GM18511 (cell line): ENCODE data around the gene DLG2.
"Not testable (repeated sequence)": the region's sequence is repeated elsewhere in the genome, so short reads cannot be mapped to it uniquely, and the experiment has no call there.

Experiments
- ATAC-seq: cut with Tn5 transposase; IDR thresholded peaks from one replicate; pipeline ENCODE4 v1.9.1; 2021; ENCODE audit warnings: mild to moderate bottlenecking, moderate library complexity; ENCODE audit not compliant: unreplicated experiment

Gene DLG2

DNA sequence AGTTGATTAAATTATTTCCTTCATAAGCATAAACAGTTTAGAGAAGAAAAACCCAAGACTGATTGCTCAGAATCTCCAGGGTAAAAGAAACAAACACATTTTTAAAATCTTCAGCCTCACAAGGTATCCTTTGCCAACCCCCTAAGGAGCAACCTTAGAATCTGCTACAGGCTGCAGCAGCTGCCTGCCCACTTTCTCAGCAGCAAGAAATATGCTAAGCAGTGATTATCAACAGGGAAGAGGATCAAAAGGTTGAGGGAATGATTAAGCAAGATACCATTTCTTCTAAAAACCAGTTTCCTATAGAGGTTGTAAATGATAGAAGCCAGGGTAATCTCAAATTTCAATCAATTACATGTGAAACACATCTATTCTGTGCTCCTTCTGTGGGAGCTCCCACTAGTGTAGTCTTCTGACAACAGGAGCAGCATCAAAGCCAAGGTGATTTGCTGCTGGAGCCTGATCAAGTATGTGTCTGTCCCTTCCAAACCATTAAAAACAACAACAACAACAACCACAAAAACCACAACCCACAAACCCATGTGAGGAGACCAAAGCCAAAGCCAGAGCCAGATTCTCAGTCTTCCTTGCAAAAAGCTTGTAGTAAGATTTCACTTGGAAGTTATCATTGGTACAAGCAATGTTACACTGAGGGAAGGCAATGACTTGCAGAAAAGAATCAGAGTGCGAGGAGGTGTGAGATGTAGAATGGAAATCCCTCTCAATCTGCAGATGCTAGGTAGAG lies 761.2 kb downstream of the DLG2 start:
- no peak for ATAC-seq

DNA sequence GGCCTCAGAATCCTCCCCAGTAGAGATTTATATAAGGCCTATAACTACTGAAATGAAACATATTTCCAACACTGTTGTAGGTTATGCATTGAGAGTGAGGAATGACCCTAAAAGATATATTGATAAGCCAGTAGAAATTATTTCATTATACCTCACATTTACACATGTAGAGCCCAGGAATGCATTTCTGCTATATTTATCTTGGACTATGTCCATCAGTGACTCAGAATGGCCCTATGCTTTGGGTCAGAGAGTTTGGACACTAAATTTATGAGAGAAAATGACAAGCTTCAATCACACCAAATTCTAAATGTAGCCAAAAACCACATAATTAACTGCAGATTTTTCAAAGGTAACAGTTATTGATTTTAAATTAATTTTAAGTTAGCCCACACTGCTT lies 761.9 kb downstream of the DLG2 start:
- ATAC-seq: no peak

DNA sequence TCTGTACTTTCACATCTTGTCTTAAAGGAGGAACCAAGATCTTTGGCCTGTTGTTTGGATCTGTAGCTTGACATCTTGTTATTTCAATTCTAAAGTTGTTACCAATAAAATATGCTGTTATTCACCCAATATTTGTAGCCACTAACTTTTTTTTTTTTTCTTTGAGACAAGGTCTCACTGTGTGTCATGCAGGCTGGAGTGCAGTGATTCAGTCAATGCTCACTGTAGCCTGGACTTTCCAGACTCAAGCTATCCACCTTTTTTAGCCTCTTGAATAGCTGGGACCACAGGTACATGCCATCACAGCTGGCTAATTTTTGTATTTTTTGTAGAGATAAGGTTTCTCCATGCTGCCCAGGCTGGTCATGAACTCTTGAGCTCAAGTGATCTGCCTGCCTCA lies 769.4 kb downstream of the DLG2 start:
- no peak for ATAC-seq

DNA sequence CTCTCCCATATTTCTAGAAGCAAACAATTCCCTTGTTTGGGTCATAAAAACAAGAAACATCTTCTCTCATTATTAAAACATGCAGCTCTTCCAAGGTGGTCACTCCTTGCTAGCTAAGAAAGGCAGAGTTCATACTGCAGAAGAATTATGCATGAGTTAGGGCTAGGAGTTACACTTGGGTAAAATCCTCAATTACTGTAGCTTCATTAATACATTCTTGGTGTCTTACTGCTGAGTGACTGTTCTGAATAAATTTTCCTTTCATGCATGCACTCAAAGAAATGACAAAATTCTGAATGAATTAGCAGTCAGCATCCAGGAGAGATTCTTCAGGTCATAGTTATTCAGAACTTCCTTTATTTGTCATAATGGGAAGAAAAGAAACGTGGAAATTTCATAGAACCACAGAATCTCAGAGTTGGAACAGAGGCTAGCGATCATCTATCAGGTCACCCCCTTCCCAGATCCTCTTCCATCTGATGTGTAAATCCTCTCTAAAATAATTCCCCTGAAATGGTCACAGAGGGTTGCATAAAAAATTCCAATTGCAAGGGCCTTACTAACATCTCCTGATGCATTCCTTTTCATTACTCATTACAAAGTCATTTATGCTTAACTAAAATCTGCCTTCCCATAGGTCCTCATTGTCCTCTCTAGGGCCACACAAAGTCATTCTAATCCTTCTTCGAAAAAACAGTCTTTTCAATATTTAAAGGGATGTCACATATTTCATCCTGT lies 771.5 kb downstream of the DLG2 start:
- ATAC-seq: no peak

DNA sequence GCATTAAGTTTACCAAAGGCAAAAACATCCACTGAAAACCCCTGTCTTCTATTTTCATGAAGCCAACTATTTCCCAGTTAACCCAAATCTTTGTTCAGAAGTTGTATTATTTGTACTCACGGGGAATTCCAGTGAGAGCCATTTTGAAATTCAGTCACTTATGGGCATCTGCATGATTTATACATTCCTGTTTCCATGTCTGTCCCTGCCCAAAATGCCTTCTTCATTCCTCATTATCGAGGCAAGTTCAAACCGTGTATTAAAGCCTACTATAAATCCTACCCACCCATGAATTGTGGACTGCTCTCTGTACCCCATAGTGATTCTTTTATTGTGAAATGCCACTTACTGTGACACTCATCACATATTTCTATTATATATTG lies 772.7 kb downstream of the DLG2 start:
- no peak for ATAC-seq

DNA sequence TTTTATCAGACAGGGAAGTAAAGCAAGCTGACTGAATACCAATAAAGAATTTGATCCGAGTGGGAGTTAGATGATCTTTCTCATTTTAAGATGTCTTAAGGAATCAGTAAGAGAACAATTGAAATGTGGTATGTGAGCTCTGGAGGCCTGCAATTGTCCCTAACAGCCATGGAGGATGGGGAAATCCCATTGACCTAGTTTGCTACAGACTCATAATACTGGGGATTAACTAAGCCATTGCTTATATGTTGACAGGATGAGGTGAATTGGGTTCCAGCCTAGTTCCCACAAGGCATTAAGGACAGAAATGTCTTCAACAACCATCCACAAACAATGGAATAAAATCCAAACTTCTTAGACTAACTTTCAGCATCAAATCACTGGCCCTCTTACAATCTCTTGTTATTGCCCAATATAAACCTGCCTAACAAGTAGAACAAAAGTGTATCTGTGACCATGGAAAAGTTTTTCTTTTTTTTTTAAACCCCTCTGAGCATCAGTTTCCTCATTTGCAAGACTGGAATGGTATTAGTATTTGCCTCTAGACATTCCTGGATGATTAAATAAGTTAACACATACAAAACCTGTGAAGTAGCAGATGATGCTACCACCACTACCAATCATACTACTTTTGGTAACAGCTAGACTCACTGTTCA lies 773.2 kb downstream of the DLG2 start:
- no peak for ATAC-seq

DNA sequence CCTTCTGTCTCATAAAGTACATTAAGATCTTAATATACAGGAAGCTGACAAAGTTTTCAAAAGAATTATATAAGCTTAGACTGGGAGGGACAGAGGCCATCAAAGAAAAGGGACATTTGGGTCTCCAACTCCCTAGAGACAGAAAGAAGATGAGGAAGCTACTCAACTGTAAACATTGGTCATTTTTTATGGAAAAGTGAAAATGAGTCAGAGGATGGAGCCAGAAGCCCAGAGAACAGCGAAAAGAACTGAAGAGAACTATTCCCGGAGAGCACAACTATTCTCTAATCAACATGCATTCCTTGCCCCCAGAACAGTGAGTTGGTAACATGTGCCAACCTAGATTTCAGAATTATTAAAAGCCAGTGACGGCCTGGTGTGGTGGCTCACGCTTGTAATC lies 779.3 kb downstream of the DLG2 start:
- no peak for ATAC-seq

DNA sequence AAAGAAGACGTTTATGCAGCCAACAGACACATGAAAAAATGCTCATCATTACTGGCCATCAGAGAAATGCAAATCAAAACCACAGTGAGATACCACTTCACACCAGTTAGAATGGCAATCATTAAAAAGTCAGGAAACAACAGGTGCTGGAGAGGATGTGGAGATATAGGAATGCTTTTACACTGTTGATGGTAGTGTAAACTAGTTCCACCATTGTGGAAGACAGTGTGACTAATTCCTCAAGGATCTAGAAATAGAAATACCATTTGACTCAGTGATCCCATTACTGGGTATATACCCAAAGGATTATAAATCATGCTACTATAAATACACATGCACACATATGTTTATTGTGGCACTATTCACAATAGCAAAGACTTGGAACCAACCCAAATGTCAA lies 786.9 kb downstream of the DLG2 start:
- not testable (repeated sequence) for ATAC-seq

DNA sequence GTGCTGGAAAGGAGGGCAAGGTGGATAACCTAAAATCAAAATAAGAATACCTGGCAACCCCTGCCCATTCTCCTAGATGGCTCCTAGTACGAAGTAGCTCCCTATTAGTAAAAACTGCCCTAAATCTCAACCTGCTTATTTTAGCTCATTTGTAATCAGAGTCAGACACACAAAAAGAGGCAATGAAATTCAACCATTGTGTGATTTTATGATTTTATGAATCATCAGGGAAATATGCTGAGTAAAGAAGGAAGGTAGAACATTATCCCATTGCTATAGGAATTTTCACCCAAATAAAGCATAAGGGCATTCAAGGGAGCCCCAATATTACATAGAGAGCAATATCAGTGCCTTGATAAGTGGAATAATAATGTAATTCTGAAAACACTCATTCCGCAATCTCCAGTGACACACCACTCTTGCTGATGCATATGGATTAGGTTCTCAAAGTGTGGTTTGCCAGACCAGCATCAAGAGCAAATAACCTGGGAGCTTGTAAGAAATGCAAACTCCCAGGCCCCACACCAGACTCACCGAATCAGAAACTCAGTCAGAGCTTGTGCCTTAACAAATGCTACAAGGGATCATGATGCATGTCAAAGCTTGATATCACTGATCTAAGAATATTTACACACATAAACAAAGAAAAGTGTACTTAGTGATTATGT lies 789.6 kb downstream of the DLG2 start:
- ATAC-seq: no peak

DNA sequence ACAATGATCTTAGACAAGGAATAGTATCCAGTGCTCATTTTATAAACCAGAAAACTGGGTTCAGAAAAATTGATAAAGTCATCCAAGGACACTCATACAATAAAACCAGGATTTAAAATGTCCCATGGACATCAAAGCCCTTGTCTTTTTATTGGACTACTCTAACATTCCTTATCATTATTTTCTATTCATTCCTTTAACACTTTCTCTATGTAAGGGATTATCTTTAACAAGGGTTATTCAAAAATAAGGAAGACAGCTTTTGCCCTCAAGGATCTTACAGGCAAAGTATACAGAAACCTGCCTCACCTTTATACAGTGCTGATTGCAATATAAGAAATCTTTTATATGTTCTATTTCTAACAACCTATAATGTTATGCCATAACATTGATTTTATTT lies 790.8 kb downstream of the DLG2 start:
- ATAC-seq: no peak

DNA sequence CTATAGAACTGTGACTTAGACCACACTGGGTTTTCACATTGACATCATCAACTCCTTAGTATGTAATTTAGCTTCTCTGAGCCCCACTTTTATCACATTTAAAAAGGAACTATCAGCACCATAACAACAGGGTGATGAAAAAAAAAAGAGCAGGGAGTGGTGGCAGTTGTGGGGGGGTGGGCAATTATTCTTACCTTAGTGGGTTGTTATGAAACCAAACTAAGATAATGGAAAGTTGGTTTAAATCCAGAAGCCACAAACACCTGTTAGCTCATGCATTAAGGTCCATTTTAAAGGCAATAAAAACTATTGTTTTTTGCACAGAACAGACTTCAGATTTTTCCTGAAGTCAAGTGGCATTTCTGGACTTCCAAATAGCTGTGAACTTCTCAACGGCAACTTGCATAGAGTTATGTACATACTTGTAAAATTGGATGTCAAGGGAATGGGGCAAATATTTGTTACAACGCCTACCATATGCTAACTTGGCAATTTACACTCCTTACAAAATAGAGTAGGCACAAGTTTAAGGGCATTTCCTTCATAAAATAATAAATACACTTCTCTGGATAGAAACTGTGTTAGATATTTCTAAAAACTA lies 793.6 kb downstream of the DLG2 start:
- no peak for ATAC-seq

DNA sequence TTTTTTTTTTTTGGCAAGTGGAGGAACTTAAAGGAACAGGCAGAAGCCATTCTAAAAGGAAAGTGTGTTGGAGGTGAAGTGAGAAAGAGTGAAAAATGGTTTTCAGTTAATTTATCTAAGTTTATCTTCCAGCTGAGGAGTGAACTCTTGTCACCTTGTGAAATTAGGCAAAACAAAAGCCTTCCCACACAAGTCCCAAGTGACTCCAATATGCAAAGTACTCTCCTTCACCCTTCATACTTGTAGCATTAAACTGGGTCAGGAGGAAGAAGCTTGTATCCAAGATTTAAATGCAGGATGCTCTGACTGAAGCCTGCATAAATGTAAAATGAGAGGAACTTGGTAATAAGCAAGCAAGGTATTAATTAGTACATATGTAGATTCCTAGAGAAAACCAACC lies 796.8 kb downstream of the DLG2 start:
- no peak for ATAC-seq

DNA sequence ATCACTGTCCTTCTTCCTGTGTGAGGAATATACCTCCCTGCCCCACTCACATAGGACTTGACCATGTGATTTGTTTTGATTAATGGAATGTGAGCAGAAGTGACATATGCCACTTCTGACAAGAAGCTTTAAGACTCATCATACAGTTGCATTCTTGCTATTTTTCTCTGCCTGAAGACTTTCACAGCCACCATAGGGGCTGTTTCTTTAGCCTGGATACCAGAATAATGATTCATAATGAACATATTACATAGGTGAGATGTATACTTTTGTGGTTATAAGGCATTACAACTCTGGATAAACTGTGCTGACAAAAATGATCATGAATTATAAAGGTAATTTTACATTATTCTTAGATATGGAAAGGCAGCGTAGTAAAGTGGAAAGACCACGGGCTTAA lies 798.0 kb downstream of the DLG2 start:
- ATAC-seq: no peak

DNA sequence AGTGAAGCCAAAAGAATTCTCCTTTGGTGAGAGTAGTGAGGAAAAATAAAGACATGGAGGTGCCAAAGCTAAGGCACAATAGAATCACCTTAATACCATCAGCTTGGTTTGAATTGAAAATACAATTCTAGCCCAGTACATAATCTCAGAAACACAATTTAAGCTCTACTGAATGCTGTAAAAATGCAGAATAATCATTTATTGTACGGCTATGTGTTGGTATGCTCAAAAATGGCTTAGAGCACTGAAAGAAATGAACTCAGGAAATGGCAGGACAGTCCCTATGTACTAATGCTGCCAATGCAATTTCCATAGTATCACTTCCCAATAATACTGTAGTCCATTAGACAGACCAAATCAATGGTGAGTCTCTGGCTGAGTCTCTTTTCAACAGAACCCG lies 798.5 kb downstream of the DLG2 start:
- no peak for ATAC-seq

DNA sequence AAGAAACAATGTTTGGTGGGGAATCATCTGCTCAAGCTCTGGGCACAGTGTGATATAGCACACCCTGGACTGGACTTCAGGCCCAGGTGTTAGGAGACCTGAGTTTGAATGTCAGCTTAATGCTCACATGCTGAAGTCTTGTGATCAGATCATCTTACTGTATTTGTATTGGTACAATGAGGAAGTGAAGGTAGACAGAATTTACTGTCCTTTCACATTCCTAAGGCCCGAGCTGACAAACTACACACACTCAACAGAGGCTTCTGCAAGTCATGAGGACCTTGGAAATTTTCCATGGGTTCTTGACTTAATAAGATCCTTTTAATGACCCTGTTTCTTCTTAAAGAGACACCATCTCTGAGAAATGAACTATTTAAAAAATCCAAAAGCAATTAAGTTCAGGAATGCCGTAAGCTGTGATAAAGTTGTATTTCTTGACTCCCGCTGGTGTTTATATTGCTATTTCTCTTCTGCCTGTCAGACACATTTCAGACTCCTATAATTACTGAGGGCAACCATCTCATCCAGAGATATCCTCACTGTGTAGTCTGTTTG lies 802.0 kb downstream of the DLG2 start:
- no peak for ATAC-seq

DNA sequence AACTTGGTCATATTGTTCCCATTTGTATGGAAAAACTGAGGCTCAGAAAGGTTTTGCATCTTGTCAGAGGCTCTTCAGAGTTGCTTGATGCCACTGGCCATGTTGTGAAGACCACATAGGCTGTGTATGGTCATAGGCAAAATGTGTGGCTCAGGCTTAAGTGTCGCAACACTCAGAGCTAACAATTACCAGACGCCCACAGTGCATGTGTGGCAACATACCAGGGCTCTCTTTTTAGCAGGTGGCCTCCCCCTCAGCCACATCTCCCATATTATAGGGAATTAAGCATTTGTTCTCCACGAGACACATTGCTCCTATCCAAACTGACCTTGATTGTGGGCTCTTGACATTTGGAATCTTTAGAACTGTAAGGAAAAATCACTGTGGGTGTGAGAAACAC lies 802.5 kb downstream of the DLG2 start:
- ATAC-seq: no peak

DNA sequence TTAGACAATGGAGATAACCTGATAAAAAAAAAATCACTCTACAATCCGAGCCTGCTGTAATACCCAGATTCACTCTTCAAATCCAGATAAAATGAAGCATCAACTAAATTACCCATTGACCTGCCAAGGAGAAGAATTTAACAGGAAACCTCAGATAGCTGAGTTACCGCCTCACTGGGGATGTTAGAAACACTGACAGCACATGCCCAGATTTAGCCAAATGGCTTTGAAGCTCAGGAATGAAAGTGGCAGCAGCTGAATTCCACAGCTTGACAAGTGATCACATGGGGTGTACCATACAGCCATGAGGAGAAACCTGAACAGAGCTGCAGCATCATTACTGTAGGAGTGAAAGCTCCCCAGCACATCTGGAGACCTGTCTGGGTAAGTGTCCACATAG lies 807.6 kb downstream of the DLG2 start:
- no peak for ATAC-seq

DNA sequence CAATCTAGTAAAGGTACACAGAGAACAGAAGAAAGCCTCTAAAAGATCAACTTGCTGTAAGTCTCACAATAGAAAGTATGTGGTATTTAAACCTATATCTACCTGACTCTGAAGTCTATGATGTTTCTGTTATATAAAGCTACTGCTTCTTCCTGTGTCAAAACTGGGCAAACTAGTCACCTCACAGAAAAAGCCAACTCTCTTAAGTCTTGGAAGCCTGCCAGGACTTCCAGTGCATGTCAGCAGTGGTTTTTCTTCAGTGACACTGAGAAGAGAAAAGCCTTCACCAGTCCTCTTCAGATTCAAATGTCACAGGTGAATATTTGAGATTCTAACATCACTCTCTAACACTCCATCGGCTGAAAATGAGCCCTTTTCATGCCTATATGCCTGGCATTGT lies 808.0 kb downstream of the DLG2 start:
- no peak for ATAC-seq

DNA sequence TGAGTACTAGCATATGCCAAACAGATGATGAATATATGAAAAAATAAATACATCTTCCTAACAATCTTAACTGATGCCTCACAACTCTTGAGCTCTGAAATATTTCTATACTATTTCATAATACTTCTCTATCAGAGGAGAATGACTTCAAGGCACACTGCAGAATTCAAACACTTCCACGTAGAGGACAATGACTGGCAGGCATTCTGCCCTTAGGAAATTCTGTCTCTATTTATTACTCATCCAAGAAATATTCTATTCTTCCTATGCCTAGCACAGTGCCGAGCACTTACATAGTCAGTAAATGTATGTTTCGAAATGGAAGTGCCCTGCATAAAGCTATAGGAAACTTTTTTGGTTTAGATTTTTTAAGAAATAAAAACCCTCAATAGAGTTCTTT lies 809.1 kb downstream of the DLG2 start:
- ATAC-seq: no peak

DNA sequence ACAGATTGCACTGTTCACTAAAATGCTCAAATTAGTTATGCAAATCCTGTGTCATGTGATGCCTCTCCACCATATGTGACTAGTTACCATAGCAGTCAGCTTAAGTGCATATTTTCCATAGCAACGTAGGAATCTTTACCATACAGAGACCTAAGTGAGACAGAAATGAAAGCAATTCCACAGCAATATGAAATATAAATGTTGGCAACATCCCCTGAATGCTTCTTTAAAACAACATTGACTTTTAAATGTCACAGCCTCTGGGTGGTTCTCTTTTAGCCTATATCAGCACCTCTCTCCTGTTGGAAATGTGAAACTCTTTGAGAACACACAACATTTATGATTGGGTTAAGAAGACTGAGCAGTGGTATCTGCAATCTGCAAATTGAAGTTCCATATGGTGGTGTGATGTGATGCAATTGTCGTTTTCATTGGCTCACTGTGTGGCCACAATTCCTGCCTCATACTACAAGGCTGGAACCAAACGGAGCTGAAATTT lies 814.6 kb downstream of the DLG2 start:
- no peak for ATAC-seq

DNA sequence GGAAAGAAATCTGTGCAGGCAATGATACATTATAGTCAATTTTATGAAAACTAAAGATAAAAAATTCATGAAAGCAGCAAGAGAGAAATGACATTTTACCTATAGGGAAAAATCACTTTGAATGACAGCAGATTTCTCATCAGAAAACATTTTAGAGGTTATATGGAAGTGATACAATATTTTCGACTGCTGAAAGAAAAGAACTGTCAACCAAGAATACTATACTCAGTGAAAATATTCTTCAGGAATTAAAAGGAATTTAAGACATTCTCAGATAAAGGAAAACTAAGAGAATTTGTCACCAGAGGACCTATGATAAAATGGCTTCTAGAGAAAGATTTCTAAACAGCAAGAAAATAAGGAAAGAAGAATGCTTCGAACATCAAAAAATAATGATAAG lies 820.8 kb downstream of the DLG2 start:
- ATAC-seq: no peak
